Measurements from ENCODE around the gene HDDC3.
A peak's percentile ranks its signal among the peaks of the same experiment; 100 is the strongest.
"Not testable (repeated sequence)": the region's sequence is repeated elsewhere in the genome, so short reads cannot be mapped to it uniquely, and the experiment has no call there.

Gene HDDC3

GRCh38 chr15:90909976-90910375, 22.4 kb downstream of the HDDC3 start:
- DNase-seq (ENCODE audit: low spot score), result no peak

DNA sequence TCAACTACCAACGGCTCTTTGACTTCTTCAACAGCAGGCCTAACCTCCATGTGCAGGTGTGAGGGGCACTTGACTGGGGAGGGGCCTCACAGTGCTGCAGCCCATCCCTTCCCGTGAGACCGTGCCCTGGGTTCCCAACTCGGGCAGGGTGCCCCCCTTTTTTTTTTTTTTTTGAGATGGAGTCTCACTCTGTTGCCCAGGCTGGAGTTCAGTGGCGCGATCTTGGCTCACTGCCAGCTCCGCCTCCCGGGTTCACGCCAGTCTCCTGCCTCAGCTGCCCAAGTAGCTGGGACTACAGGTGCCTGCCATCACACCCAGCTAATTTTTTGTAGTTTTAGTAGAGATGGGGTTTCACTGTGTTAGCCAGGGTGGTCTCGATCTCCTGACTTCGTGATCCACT, 22.9 kb downstream of the HDDC3 start:
- DNase-seq (ENCODE audit: low spot score), result not testable (repeated sequence)

DNA sequence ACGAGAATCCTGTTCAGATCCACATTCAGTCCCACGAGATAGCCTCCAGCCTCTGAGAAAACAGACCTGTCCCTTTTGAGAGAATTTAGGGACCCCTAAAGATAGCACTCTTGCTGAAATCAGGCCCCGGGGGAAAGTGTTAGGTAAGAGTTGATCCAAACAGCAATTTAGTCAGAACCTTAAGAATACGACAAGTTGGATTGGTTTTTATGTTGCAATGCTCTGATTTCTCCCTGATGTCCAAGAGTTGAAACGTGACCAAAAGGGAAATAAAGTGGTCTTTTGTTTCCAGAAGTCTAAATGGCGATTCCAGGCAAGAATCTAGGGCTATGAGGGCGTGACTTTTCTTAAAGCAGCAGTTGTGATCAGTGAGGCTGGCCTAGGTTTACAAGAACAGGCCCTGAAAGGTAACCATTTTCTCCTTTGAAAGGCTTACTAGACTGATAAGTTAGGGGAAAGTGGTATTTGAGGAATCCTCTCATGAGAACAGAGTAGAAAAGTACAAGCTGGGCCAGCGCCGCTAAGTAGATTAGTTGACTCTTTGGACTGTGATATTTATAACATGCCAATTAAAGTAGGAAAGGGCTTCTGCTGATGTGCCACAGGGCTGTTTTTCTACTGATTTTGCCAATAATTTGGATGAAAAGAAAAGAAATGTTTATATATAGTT, 24.4 kb downstream of the HDDC3 start:
- no peak for DNase-seq (ENCODE audit: low spot score)

DNA sequence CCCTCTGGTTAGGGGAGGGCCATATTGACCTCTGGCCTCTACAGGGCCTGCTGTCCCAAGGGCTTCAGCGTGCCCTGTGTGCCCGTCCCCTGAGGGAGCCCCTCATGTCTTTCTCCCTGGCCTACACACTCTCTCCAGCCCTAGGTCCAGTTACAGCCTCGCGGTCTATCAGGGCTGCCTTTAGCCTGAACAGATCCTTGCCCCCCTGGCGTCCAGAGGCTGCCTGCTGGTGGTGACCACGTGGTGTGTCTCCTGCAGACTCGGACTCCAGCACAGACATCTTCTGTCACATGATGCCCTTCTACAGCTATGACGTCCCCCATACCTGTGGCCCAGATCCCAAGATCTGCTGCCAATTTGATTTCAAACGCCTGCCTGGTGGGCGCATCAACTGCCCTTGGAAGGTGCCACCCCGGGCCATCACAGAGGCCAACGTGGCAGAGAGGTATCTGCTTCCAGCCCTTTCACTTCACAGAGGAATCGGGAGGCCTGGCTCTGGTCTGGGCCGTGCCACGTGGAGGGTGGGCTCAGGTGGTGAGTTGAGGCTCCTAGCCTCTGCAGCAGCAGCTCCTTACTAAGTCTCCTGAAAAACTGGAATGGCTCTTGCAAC, 25.2 kb downstream of the HDDC3 start:
- no peak for DNase-seq (ENCODE audit: low spot score)

- DNase-seq (ENCODE audit: low spot score), result no peak
These were observed 26.0 kb downstream of the HDDC3 start for GRCh38 chr15:90906181-90906849.

GRCh38 chr15:90905306-90906180, 26.8 kb downstream of the HDDC3 start:
- DNase-seq (ENCODE audit: low spot score), result no peak

- no peak for DNase-seq (ENCODE audit: low spot score)
These were observed 27.6 kb downstream of the HDDC3 start for GRCh38 chr15:90904746-90905145.

DNA sequence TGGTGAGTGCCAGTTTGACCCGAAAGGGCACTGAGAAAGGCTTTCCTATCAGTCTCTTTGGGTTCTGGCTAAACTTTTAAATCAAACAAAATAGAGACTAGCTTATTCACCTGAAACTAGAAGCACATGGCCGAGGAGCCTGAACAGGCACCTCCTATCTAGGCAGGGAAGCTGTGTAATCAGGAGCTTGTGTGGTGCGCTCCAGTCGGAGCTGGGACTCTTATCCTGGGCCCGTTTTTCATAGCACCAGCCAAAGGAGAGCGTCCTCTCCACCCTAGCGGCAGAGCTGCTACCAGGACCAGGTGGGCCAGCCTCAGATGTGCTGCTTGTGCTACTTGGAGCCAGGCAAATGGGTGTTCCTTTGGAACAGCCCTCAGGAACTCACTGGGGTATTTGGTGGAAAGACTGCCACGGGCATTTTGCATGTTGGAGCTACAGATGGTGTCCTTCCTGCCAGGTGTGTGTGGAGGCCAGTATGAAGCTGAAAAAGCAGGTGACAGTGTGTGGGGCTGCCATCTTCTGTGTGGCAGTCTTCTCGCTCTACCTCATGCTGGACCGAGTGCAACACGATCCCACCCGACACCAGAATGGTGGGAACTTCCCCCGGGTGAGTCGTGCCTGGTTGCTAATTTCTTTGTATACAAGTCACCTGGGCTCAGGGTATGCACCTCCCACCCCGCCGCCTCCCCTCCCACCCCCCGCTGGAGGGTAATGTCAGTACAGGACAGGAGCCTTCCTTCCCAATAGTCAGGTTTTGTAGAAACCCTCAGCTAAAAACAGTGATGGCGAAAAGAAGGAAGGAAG, 28.4 kb downstream of the HDDC3 start:
- DNase-seq (ENCODE audit: low spot score), result no peak

GRCh38 chr15:90902840-90903732, 29.3 kb downstream of the HDDC3 start, which contains the start of gene MAN2A2:
Gene MAN2A2, plus strand, starts transcription at chr15:90903302. Its CDS starts 906 bp downstream, at chr15:90904208.
- peak; percentile 85 for DNase-seq (ENCODE audit: low spot score)

- DNase-seq (ENCODE audit: low spot score), result peak; percentile 98
These were observed 30.1 kb downstream of the HDDC3 start for GRCh38 chr15:90902040-90902839.

- DNase-seq (ENCODE audit: low spot score), result no peak
These were observed 30.9 kb downstream of the HDDC3 start for GRCh38 chr15:90901175-90902039.

DNA sequence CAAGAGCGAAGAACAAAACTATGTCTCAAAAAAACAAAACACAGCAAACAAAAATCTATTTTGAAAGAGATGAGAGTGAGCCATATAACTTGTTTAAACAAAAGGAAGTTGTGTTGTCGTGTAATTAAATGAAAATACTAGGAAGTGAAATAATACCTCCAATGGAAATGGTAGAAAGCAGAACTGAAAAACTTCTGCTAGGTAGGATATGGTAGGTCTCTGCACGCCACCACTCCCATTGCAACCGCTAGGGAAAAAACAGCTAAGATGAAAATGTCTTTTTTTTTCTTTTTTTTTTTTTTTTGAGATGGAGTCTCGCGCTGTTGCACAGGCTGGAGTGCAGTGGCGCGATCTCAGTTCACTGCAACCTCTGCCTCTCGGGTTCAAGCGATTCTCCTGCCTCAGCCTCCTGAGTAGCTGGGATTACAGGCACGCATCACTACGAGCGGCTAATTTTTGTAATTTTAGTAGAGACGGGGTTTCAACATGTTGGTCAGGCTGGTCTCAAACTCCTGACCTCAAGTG, 35.2 kb downstream of the HDDC3 start:
- not testable (repeated sequence) for DNase-seq (ENCODE audit: low spot score)

GRCh38 chr15:90895571-90896117, 36.7 kb downstream of the HDDC3 start:
- DNase-seq (ENCODE audit: low spot score), result peak; percentile 85

DNA sequence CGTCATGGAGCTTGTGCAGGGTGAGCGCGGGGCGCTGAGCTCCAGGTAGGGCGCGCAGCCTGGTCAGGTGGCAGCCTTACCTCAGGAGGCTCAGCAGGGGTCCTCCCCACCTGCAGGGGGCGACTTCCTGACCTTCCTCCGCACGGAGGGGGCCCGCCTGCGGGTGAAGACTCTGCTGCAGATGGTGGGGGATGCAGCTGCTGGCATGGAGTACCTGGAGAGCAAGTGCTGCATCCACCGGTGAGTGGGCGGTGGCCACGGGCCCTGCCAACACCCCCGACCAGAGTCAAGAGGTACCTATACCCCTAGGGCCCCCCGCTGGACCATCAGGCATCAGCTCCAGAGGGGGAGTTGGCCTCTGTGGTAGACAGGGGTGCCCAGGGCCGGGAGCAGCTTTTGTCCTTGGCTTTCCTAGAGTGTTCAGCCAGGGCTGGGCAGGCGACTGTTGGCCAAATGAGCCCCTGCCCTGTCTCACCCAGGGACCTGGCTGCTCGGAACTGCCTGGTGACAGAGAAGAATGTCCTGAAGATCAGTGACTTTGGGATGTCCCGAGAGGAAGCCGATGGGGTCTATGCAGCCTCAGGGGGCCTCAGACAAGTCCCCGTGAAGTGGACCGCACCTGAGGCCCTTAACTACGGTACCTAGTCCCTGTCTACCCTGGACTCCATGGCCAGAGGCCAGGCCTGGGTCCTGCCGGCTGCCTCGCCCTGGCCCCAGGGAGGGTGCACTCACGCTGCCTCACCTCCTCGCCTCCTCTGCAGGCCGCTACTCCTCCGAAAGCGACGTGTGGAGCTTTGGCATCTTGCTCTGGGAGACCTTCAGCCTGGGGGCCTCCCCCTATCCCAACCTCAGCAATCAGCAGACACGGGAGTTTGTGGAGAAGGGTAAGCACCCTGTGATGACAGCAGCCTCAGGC, 38.9 kb downstream of the HDDC3 start:
- no peak for DNase-seq (ENCODE audit: low spot score)

GRCh38 chr15:90892498-90893174, 39.7 kb downstream of the HDDC3 start:
- DNase-seq (ENCODE audit: low spot score), result no peak

DNA sequence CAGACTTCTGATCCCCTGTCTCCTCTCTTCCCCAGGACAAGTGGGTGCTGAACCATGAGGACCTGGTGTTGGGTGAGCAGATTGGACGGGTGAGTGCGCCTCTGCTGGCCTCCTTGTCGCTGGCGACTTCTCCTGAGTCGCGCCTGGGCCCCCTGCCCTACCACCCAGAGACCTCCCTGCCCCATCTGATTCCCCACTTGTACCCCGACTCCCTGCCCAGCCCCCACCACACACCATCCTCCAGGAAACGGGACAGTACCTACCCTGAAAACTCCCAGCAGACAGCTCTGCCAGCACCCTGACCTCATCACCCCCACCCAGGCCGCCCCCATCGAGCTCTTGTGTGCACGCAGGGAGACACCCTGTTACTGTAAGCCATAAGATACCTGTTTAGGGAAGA, 40.3 kb downstream of the HDDC3 start:
- no peak for DNase-seq (ENCODE audit: low spot score)
